HepG2 (cell line): ENCODE results near the gene IQSEC1. TPM values are rescaled to one million over a fixed set of nuclear protein-coding genes. Genes with fewer than 3 reads are reported as not detected.

Experiments used
- AKAP8 ChIP-seq: sonication (generic); formaldehyde crosslinking; IDR thresholded peaks from 2 replicates; pipeline ENCODE4 v1.5.1; 2020; ENCODE audit warnings: mild to moderate bottlenecking, missing genetic modification reagents
- ETV6 ChIP-seq: sonication (generic); formaldehyde crosslinking; conservative IDR thresholded peaks from 2 replicates; pipeline ENCODE4 v1.4.0; 2020; ENCODE audit warnings: missing genetic modification reagents
- KDM3A ChIP-seq: IDR thresholded peaks from 2 replicates; pipeline ENCODE4 v1.6.1; 2018; ENCODE audit warnings: low read depth, missing compliant biosample characterization
- MEF2D ChIP-seq: sonication (generic); formaldehyde crosslinking; IDR thresholded peaks from 2 replicates; pipeline ENCODE4 v1.5.1; 2020; ENCODE audit warnings: mild to moderate bottlenecking, missing genetic modification reagents
- PLRG1 ChIP-seq: fragments of 450-650 bp; conservative IDR thresholded peaks from 2 replicates; pipeline ENCODE4 v1.6.1; 2016
- RXRA ChIP-seq: sonication (generic); formaldehyde crosslinking; IDR thresholded peaks from 2 replicates; pipeline ENCODE4 v1.5.1; 2020; ENCODE audit warnings: missing genetic modification reagents
- TFDP1 ChIP-seq: IDR thresholded peaks from 2 replicates; pipeline ENCODE4 v1.6.1; 2016; ENCODE audit warnings: missing compliant biosample characterization, missing genetic modification reagents, borderline replicate concordance
- ZFP36 ChIP-seq: fragments of 150-350 bp; IDR thresholded peaks from 2 replicates; pipeline ENCODE4 v1.6.1; 2018; ENCODE audit warnings: borderline replicate concordance, low read length, low read depth; ENCODE audit not compliant: partially characterized antibody
- ZKSCAN5 ChIP-seq: sonication (generic); formaldehyde crosslinking; IDR thresholded peaks from 2 replicates; pipeline ENCODE4 v1.5.1; 2020; ENCODE audit warnings: mild to moderate bottlenecking, missing genetic modification reagents
- ZNF124 ChIP-seq: sonication (generic); formaldehyde crosslinking; IDR thresholded peaks from 2 replicates; pipeline ENCODE4 v1.4.0; 2020; ENCODE audit warnings: missing genetic modification reagents
- ZNF318 ChIP-seq: sonication (generic); formaldehyde crosslinking; IDR thresholded peaks from 2 replicates; pipeline ENCODE4 v1.4.0; 2020; ENCODE audit warnings: mild to moderate bottlenecking, missing genetic modification reagents
- ZNF337 ChIP-seq: sonication (generic); formaldehyde crosslinking; IDR thresholded peaks from 2 replicates; pipeline ENCODE4 v1.5.1; 2020; ENCODE audit warnings: missing genetic modification reagents, low read depth, mild to moderate bottlenecking, borderline replicate concordance
- ZNF678 ChIP-seq: sonication (generic); formaldehyde crosslinking; IDR thresholded peaks from 2 replicates; pipeline ENCODE4 v1.4.0; 2020; ENCODE audit warnings: mild to moderate bottlenecking, missing genetic modification reagents
- ZNF766 ChIP-seq: sonication (generic); formaldehyde crosslinking; IDR thresholded peaks from 2 replicates; pipeline ENCODE4 v1.5.0; 2020; ENCODE audit warnings: missing genetic modification reagents, borderline replicate concordance
- polyA plus RNA-seq, 8 experiments: library from polyadenylated mRNA; depleted of rRNA in 3 of 8; stranded (reverse) in 7 of 8; unstranded in 1 of 8; fragments of >200 nt; fragmentation: Illumina TruSeq in 4 of 8; extraction: Trizol in 4 of 8; gene quantifications; 2 replicates each; pipeline versions ENCODE4 v1.2.1 to v1.2.3, GENCODE V29; 2011 to 2016; ENCODE audit warnings: low read depth in 4 of 8, missing spikeins in 1 of 8, mixed read lengths in 1 of 8; ENCODE audit not compliant: insufficient read depth in 1 of 8
- total RNA-seq, 5 experiments: library from RNA; depleted of rRNA; stranded (reverse); fragments of >200 nt; fragmentation: Illumina TruSeq; extraction: Trizol; gene quantifications; 2 replicates each; pipeline ENCODE4 v1.2.3, GENCODE V29; 2016; ENCODE audit warnings: low read depth in 1 of 5
- TF ChIP-seq, protein P1 (sequence below): sonication (generic); formaldehyde crosslinking; IDR thresholded peaks from 2 replicates; pipeline ENCODE4 v1.5.0; 2020; ENCODE audit warnings: mild to moderate bottlenecking, missing genetic modification reagents, moderate library complexity
- TF ChIP-seq, protein P2 (sequence below): IDR thresholded peaks from 2 replicates; pipeline ENCODE4 v1.6.1; 2012; ENCODE audit warnings: low read depth, low read length, improper control_type of control experiment

Gene IQSEC1
- total and polyA plus RNA-seq, 2 of the 13 experiments (the other 11 are each of a cell fraction or from before 2014, with no cell fraction given), result 17.4 to 20.2 TPM

DNA sequence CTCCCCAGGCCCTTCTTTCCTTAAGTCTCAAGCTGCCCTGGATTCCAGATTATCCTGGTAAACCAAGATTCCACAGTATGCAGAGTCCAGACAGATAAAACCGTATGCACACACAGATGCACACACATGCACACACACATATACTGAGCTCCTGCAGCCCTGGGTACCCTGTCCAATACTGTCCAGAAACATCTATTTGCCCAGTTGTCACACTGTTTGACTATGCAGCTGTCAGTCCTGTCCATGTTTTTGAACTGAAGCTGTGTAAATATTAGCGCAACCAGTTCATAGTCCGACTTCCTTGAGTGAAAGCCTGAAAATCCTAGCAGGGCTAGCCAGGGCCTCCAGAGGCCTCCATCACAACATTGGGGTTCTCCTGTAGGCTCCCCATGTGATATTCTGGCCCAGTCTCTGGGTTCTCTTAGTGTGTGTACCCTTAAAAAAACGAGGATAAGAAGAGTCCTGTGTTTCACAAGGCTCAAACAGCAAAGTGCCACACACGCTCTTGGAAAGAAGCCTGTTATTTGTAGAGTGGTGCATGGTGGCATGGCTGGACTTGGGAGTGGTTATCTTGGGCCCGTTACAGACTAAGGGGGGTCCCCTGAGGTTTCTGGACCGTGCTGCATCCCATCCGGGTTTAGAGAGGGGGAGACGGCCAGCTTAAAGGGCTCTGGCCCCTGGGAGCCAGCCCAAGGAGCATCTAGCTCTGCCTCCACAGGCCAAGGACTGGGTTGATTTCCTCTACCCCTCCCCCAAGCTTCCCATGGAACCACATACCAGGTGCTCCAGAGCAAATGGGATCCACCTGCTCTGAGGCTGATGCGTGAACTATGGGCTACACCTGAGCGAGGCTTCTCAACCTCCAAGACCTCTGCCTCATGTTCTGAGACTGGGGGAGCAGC, 108.3 kb downstream of the IQSEC1 start (continued):
- no peak for TF ChIP-seq ZFP36
- TF ChIP-seq ZKSCAN5 (CRISPR knock-in tag), result no peak
- no peak for TF ChIP-seq ZNF766
- TF ChIP-seq, protein P1, sequence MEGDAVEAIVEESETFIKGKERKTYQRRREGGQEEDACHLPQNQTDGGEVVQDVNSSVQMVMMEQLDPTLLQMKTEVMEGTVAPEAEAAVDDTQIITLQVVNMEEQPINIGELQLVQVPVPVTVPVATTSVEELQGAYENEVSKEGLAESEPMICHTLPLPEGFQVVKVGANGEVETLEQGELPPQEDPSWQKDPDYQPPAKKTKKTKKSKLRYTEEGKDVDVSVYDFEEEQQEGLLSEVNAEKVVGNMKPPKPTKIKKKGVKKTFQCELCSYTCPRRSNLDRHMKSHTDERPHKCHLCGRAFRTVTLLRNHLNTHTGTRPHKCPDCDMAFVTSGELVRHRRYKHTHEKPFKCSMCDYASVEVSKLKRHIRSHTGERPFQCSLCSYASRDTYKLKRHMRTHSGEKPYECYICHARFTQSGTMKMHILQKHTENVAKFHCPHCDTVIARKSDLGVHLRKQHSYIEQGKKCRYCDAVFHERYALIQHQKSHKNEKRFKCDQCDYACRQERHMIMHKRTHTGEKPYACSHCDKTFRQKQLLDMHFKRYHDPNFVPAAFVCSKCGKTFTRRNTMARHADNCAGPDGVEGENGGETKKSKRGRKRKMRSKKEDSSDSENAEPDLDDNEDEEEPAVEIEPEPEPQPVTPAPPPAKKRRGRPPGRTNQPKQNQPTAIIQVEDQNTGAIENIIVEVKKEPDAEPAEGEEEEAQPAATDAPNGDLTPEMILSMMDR (CRISPR knock-in tag), result no peak
- TF ChIP-seq MEF2D (CRISPR knock-in tag), result peak; percentile 24; the same call in 1 of the 2 replicates
- peak; percentile 88; the same call in 1 of the 2 replicates for TF ChIP-seq AKAP8 (CRISPR knock-in tag)
- TF ChIP-seq ZNF124 (CRISPR knock-in tag), result peak; percentile 89
- TF ChIP-seq PLRG1, result no peak
- TF ChIP-seq, protein P2, sequence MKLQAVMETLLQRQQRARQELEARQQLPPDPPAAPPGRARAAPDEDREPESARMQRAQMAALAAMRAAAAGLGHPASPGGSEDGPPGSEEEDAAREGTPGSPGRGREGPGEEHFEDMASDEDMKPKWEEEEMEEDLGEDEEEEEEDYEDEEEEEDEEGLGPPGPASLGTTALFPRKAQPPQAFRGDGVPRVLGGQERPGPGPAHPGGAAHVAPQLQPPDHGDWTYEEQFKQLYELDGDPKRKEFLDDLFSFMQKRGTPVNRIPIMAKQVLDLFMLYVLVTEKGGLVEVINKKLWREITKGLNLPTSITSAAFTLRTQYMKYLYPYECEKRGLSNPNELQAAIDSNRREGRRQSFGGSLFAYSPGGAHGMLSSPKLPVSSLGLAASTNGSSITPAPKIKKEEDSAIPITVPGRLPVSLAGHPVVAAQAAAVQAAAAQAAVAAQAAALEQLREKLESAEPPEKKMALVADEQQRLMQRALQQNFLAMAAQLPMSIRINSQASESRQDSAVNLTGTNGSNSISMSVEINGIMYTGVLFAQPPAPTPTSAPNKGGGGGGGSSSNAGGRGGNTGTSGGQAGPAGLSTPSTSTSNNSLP, result peak; percentile 46; the same call in 1 of the 2 replicates
- TF ChIP-seq ZNF337 (CRISPR knock-in tag), result 0 out of 2 replicates have a peak, but pooled peaks have one; percentile 54
- 0 out of 2 replicates have a peak, but pooled peaks have one; percentile 30 for TF ChIP-seq KDM3A (CRISPR knock-in tag)
- no peak for TF ChIP-seq ZNF318
- no peak for TF ChIP-seq ZNF678 (CRISPR knock-in tag)
- peak; percentile 14; the same call in 1 of the 2 replicates for TF ChIP-seq ETV6 (CRISPR knock-in tag)
- no peak; the same call in none of the 2 replicates for TF ChIP-seq RXRA
- peak; percentile 70; the same call in 1 of the 2 replicates for TF ChIP-seq TFDP1 (CRISPR knock-in tag)
